MM.1S (cell line): ENCODE measurements around the gene PLA2G2F.

Experiments
- DNase-seq: peaks from one replicate; pipeline ENCODE4 v3.0.0-alpha.2; 2015
- H2AFZ ChIP-seq: fragments of 300-600 bp; sonication (generic); 2 replicates; pipeline ENCODE4 v1.6.0; 2016; ENCODE audit warnings: antibody characterized with exemption, low read length
- H3F3A ChIP-seq: fragments of 300-600 bp; sonication (generic); 2 replicates; pipeline ENCODE4 v1.6.1; 2016; ENCODE audit warnings: mild to moderate bottlenecking, antibody characterized with exemption, low read length, moderate library complexity, mixed read lengths; ENCODE audit not compliant: insufficient read depth
- H3K27ac ChIP-seq: fragments of 300-600 bp; sonication (generic); 2 replicates; pipeline ENCODE4 v1.5.1; 2016; ENCODE audit warnings: mild to moderate bottlenecking, low read length
- H3K27me3 ChIP-seq: fragments of 300-600 bp; sonication (generic); replicated peaks from 2 replicates; pipeline ENCODE4 v1.6.0; 2016; ENCODE audit warnings: low read length; ENCODE audit not compliant: insufficient read depth
- H3K36me3 ChIP-seq: fragments of 300-600 bp; sonication (generic); replicated peaks from 2 replicates; pipeline ENCODE4 v1.6.1; 2016; ENCODE audit warnings: mild to moderate bottlenecking, low read length, mixed read lengths; ENCODE audit not compliant: insufficient read depth
- H3K4me1 ChIP-seq: fragments of 300-600 bp; sonication (generic); 2 replicates; pipeline ENCODE4 v1.6.1; 2016; ENCODE audit warnings: low read length, mixed read lengths
- H3K4me2 ChIP-seq: fragments of 300-600 bp; sonication (generic); 2 replicates; pipeline ENCODE4 v1.6.0; 2016; ENCODE audit warnings: low read depth, low read length
- H3K4me3 ChIP-seq: fragments of 300-600 bp; sonication (generic); 2 replicates; pipeline ENCODE4 v1.5.1; 2016; ENCODE audit warnings: low read length, mixed read lengths
- H3K79me2 ChIP-seq: fragments of 300-600 bp; sonication (generic); 2 replicates; pipeline ENCODE4 v1.6.1; 2016; ENCODE audit warnings: mixed run types, low read length, mixed read lengths
- H3K9ac ChIP-seq: fragments of 300-600 bp; sonication (generic); 2 replicates; pipeline ENCODE4 v1.6.1; 2016; ENCODE audit warnings: low read length, mixed read lengths
- H3K9me2 ChIP-seq: fragments of 300-600 bp; sonication (generic); replicated peaks from 2 replicates; pipeline ENCODE4 v1.6.1; 2016; ENCODE audit warnings: mild to moderate bottlenecking, low read length, mixed read lengths; ENCODE audit not compliant: insufficient read depth
- H3K9me3 ChIP-seq: fragments of 300-600 bp; sonication (generic); replicated peaks from 2 replicates; pipeline ENCODE4 v1.6.1; 2016; ENCODE audit warnings: mild to moderate bottlenecking, low read length, mixed read lengths; ENCODE audit not compliant: insufficient read depth
- H4K20me1 ChIP-seq: fragments of 300-600 bp; sonication (generic); 2 replicates; pipeline ENCODE4 v1.6.1; 2016; ENCODE audit warnings: mild to moderate bottlenecking, low read length, moderate library complexity, mixed read lengths; ENCODE audit not compliant: insufficient read depth
- CTCF ChIP-seq: fragments of 300-600 bp; sonication (generic); IDR thresholded peaks from 2 replicates; pipeline ENCODE4 v1.5.1; 2016; ENCODE audit warnings: antibody characterized with exemption, low read length, mixed read lengths
- EZH2 ChIP-seq: fragments of 300-600 bp; sonication (generic); optimal IDR thresholded peaks from 2 replicates; pipeline ENCODE3; 2017; ENCODE audit warnings: low read depth, mild to moderate bottlenecking, antibody characterized with exemption, low read length, mixed read lengths
- EZH2phosphoT487 ChIP-seq: fragments of 300-600 bp; sonication (generic); IDR thresholded peaks from 2 replicates; pipeline ENCODE4 v1.6.1; 2018; ENCODE audit warnings: antibody characterized with exemption, low read length

PLA2G2F gene

GRCh38 chr1:20107351-20107750 is 31.8 kb upstream of the PLA2G2F start:
- Histone ChIP-seq H3K36me3 (no peaks in the 10 kb centered on the region), H3K9me2 (no peaks in the 10 kb centered on the region), H3K79me2 (no peaks in the 10 kb centered on the region), H3K9ac (no peak overlapping the region), H4K20me1 (no peaks in the 10 kb centered on the region), H3K4me2 (no peak overlapping the region), H3K27me3 (no peaks in the 10 kb centered on the region), H3K4me1 (peaks cover 7% of the 10 kb centered on the region; the same call in 1 of the 2 replicates), H3K4me3 (no peak overlapping the region), H3K27ac (no peak overlapping the region), H3K9me3 (no peaks in the 10 kb centered on the region), H3F3A (no peaks in the 10 kb centered on the region), H2AFZ (no peak overlapping the region)
- DNase-seq, result no peak
- TF ChIP-seq EZH2phosphoT487 (no peak), CTCF (no peak), EZH2 (no peak)

GRCh38 chr1:20107796-20108195 is 31.3 kb upstream of the PLA2G2F start:
- Histone ChIP-seq H4K20me1 (no peaks in the 10 kb centered on the region), H3K36me3 (no peaks in the 10 kb centered on the region), H3K9me2 (no peaks in the 10 kb centered on the region), H3K4me1 (peaks cover 7% of the 10 kb centered on the region; the same call in 1 of the 2 replicates), H3K9ac (no peak overlapping the region), H3K27me3 (no peaks in the 10 kb centered on the region), H3F3A (no peaks in the 10 kb centered on the region), H3K27ac (no peak overlapping the region), H3K4me3 (no peak overlapping the region), H3K4me2 (no peak overlapping the region), H3K79me2 (no peaks in the 10 kb centered on the region), H2AFZ (no peak overlapping the region), H3K9me3 (no peaks in the 10 kb centered on the region)
- no peak for DNase-seq
- TF ChIP-seq EZH2 (no peak), CTCF (no peak), EZH2phosphoT487 (no peak)

- Histone ChIP-seq H3K79me2 (no peaks in the 10 kb centered on the region), H3K9me3 (no peaks in the 10 kb centered on the region), H2AFZ (no peak overlapping the region), H3K9ac (no peak overlapping the region), H3K36me3 (no peaks in the 10 kb centered on the region), H3K4me1 (peaks cover 7% of the 10 kb centered on the region; the same call in 1 of the 2 replicates), H4K20me1 (no peaks in the 10 kb centered on the region), H3F3A (no peaks in the 10 kb centered on the region), H3K4me2 (no peak overlapping the region), H3K4me3 (no peak overlapping the region), H3K27me3 (no peaks in the 10 kb centered on the region), H3K9me2 (no peaks in the 10 kb centered on the region), H3K27ac (no peak overlapping the region)
- DNase-seq, result no peak
- TF ChIP-seq CTCF (no peak), EZH2 (no peak), EZH2phosphoT487 (no peak)
Measured at GRCh38 chr1:20108366-20109123, 30.6 kb upstream of the PLA2G2F start.
